SK-N-MC (cell line): ENCODE data around the gene GALNT18.

Experiments used
- EZH2 ChIP-seq: fragments of 200-600 bp; sonication (generic); IDR thresholded peaks from one replicate; pipeline ENCODE4 v1.6.1; 2017; ENCODE audit warnings: antibody characterized with exemption
- FOXP2 ChIP-seq: optimal IDR thresholded peaks from 2 replicates; pipeline ENCODE3; 2011; ENCODE audit warnings: mild to moderate bottlenecking, moderate library complexity; ENCODE audit not compliant: insufficient read depth; ENCODE audit errors: extremely low read length, control extremely low read depth
- POLR2AphosphoS5 ChIP-seq: IDR thresholded peaks from 2 replicates; pipeline ENCODE4 v1.6.1; 2012; ENCODE audit warnings: mild to moderate bottlenecking, low read depth, low read length, borderline replicate concordance

DNA sequence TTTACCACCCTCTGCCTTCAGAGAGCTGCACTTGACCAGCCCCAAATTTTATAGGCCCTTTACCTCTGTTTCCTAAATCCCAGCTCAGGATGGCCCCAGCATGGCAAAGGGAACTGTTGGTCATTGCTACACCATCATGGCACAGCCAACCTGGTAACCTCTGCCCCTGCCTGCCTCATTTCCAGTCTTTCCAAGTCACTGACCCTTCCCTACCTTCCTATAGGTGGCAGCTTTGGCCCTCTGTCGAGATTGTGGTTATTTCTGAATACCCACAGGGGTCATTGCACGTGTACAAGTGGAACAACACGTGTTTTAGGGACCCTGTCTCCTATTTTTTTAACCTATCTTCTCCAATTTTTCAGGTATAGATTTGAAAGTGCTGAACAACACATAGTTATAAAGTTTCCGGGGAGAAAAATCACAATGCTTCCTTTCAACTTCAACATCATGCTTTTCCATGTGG, 2.8 kb downstream of the GALNT18 start:
- TF ChIP-seq EZH2 (no peak), POLR2AphosphoS5 (no peak), FOXP2 (no peak)
